SK-N-MC (cell line): ENCODE measurements around the gene PRSS23.

Experiments
- DNase-seq: peaks from one replicate; pipeline ENCODE4 v3.0.0-alpha.2; 2011; ENCODE audit warnings: low read depth, low spot score
- H3K27ac ChIP-seq: fragments of 200-600 bp; sonication (generic); 2 replicates; pipeline ENCODE4 v1.5.1; 2016; ENCODE audit warnings: mixed run types
- H3K36me3 ChIP-seq: fragments of 200-600 bp; sonication (generic); 2 replicates; pipeline ENCODE4 v1.6.1; 2017; ENCODE audit warnings: antibody characterized with exemption, low read length, mixed read lengths; ENCODE audit not compliant: insufficient read depth
- H3K4me3 ChIP-seq: fragments of 200-600 bp; sonication (generic); 2 replicates; pipeline ENCODE4 v1.5.1; 2016
- H3K9ac ChIP-seq: fragments of 200-600 bp; sonication (generic); 2 replicates; pipeline ENCODE4 v1.8.0; 2017; ENCODE audit warnings: mixed run types, mixed read lengths; ENCODE audit not compliant: insufficient read length
- H3K9me3 ChIP-seq: fragments of 200-600 bp; sonication (generic); 2 replicates; pipeline ENCODE4 v1.6.1; 2017; ENCODE audit warnings: low read depth, mild to moderate bottlenecking, antibody characterized with exemption, low read length, moderate library complexity, mixed read lengths
- EZH2 ChIP-seq: fragments of 200-600 bp; sonication (generic); IDR thresholded peaks from one replicate; pipeline ENCODE4 v1.6.1; 2017; ENCODE audit warnings: antibody characterized with exemption
- FOXP2 ChIP-seq: optimal IDR thresholded peaks from 2 replicates; pipeline ENCODE3; 2011; ENCODE audit warnings: mild to moderate bottlenecking, moderate library complexity; ENCODE audit not compliant: insufficient read depth; ENCODE audit errors: extremely low read length, control extremely low read depth
- POLR2AphosphoS5 ChIP-seq: IDR thresholded peaks from 2 replicates; pipeline ENCODE4 v1.6.1; 2012; ENCODE audit warnings: mild to moderate bottlenecking, low read depth, low read length, borderline replicate concordance

PRSS23 gene

GRCh38 chr11:86800076-86800959, at the start of gene PRSS23:
Gene PRSS23, plus strand, starts transcription at chr11:86800542. Its CDS starts 7,102 bp downstream, at chr11:86807644.
- Histone ChIP-seq H3K9ac (peak within 1 kb of the TSS; percentile 69), H3K4me3 (peak within 1 kb of the TSS; percentile 78), H3K36me3 (no peaks in the 10 kb centered on the region), H3K9me3 (no peaks in the 10 kb centered on the region), H3K27ac (no peak within 1 kb of the TSS)
- TF ChIP-seq FOXP2 (no peak), EZH2 (no peak), POLR2AphosphoS5 (no peak)
- DNase-seq = no peak

GRCh38 chr11:86753459-86753858, 46.9 kb upstream of the PRSS23 start:
- Histone ChIP-seq H3K9me3 (no peaks in the 10 kb centered on the region), H3K9ac (no peak overlapping the region), H3K36me3 (no peaks in the 10 kb centered on the region), H3K4me3 (no peak overlapping the region), H3K27ac (no peak overlapping the region)
- DNase-seq = no peak
- no peak for TF ChIP-seq FOXP2
- TF ChIP-seq EZH2 = no peak
- no peak for TF ChIP-seq POLR2AphosphoS5

GRCh38 chr11:86755146-86755545, 45.2 kb upstream of the PRSS23 start:
- Histone ChIP-seq H3K9me3 (no peaks in the 10 kb centered on the region), H3K36me3 (no peaks in the 10 kb centered on the region), H3K4me3 (no peak overlapping the region), H3K9ac (no peak overlapping the region), H3K27ac (no peak overlapping the region)
- DNase-seq = no peak
- TF ChIP-seq EZH2 (no peak), FOXP2 (no peak), POLR2AphosphoS5 (no peak)

GRCh38 chr11:86758171-86758570, 42.2 kb upstream of the PRSS23 start:
- no peak overlapping the region for H3K4me3 ChIP-seq
- no peaks in the 10 kb centered on the region for H3K36me3 ChIP-seq
- no peak overlapping the region for H3K9ac ChIP-seq
- TF ChIP-seq POLR2AphosphoS5 (no peak), EZH2 (no peak), FOXP2 (no peak)
- no peaks in the 10 kb centered on the region for H3K9me3 ChIP-seq
- no peak overlapping the region for H3K27ac ChIP-seq
- DNase-seq = no peak

GRCh38 chr11:86760577-86760976, 39.8 kb upstream of the PRSS23 start:
- TF ChIP-seq FOXP2 (no peak), POLR2AphosphoS5 (no peak), EZH2 (no peak)
- no peaks in the 10 kb centered on the region for H3K36me3 ChIP-seq
- no peak overlapping the region for H3K27ac ChIP-seq
- H3K4me3 ChIP-seq = no peak overlapping the region
- no peak overlapping the region for H3K9ac ChIP-seq
- no peak for DNase-seq
- no peaks in the 10 kb centered on the region for H3K9me3 ChIP-seq

GRCh38 chr11:86761978-86762377, 38.4 kb upstream of the PRSS23 start:
- Histone ChIP-seq H3K36me3 (no peaks in the 10 kb centered on the region), H3K9ac (no peak overlapping the region), H3K4me3 (no peak overlapping the region), H3K27ac (no peak overlapping the region), H3K9me3 (no peaks in the 10 kb centered on the region)
- no peak for DNase-seq
- TF ChIP-seq FOXP2 = no peak
- no peak for TF ChIP-seq EZH2
- TF ChIP-seq POLR2AphosphoS5 = no peak

DNA sequence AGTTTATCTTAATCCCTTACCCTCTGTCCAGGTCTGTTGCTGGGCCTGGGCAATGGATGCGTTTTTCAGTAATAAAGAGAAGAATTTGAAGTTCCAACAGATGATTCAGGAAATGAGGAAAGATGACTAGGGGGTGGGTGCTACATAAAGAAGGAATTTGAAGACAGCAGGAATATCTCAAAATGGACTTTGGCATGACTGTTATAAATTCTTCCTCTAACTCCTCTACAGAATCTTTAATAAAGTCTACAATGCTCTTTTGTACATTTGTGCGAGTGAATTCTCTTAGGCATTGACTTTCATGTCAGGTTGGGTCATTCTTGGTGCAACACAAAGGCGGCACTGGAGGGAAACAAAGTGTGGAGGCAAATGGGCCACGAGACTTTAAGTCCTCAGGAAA, 35.1 kb upstream of the PRSS23 start:
- Histone ChIP-seq H3K36me3 (no peaks in the 10 kb centered on the region), H3K4me3 (no peak overlapping the region), H3K9me3 (no peaks in the 10 kb centered on the region), H3K27ac (no peak overlapping the region), H3K9ac (no peak overlapping the region)
- DNase-seq = no peak
- no peak for TF ChIP-seq FOXP2
- TF ChIP-seq EZH2 = no peak
- TF ChIP-seq POLR2AphosphoS5 = no peak

GRCh38 chr11:86765878-86766277, 34.5 kb upstream of the PRSS23 start:
- H3K9me3 ChIP-seq = no peaks in the 10 kb centered on the region
- no peak overlapping the region for H3K27ac ChIP-seq
- H3K36me3 ChIP-seq = no peaks in the 10 kb centered on the region
- no peak overlapping the region for H3K9ac ChIP-seq
- no peak for DNase-seq
- TF ChIP-seq POLR2AphosphoS5 (no peak), FOXP2 (no peak), EZH2 (no peak)
- H3K4me3 ChIP-seq = no peak overlapping the region
